HG03196 (cell line): ENCODE data around the gene RASAL1.

Experiments used
- ATAC-seq: cut with Tn5 transposase; IDR thresholded peaks from one replicate; pipeline ENCODE4 v1.9.1; 2021; ENCODE audit not compliant: unreplicated experiment

RASAL1 gene

GRCh38 chr12:113060336-113060960, 75.1 kb downstream of the RASAL1 start:
- ATAC-seq: no peak

GRCh38 chr12:113059071-113059595, 76.4 kb downstream of the RASAL1 start:
- no peak for ATAC-seq

GRCh38 chr12:113058553-113058952, 77.0 kb downstream of the RASAL1 start:
- ATAC-seq: no peak

- ATAC-seq: no peak
Observed at GRCh38 chr12:113057565-113058485, 77.7 kb downstream of the RASAL1 start.

- ATAC-seq: no peak
Observed at GRCh38 chr12:113056631-113057488, 78.7 kb downstream of the RASAL1 start, which contains the start of gene DTX1. Gene DTX1 (plus strand): TSS chr12:113056730. CDS start chr12:113058193, 1,463 bp downstream.

- ATAC-seq: no peak
Observed at GRCh38 chr12:113056381-113056630, 79.3 kb downstream of the RASAL1 start.

GRCh38 chr12:113055594-113056380, 79.8 kb downstream of the RASAL1 start:
- ATAC-seq: no peak

- ATAC-seq: no peak
Observed at GRCh38 chr12:113054948-113055486, 80.5 kb downstream of the RASAL1 start.

GRCh38 chr12:113052326-113052725, 83.2 kb downstream of the RASAL1 start:
- ATAC-seq: no peak

GRCh38 chr12:113051759-113052158, 83.8 kb downstream of the RASAL1 start:
- no peak for ATAC-seq

- ATAC-seq: no peak
Observed at GRCh38 chr12:113050795-113051194, 84.8 kb downstream of the RASAL1 start.

- no peak for ATAC-seq
Observed at GRCh38 chr12:113049976-113050742, 85.4 kb downstream of the RASAL1 start.
